GM21737 (cell line): ENCODE results near the gene NAV2.
"Not testable (repeated sequence)": the region's sequence is repeated elsewhere in the genome, so short reads cannot be mapped to it uniquely, and the experiment has no call there.

Source experiments
- ATAC-seq: cut with Tn5 transposase; IDR thresholded peaks from one replicate; pipeline ENCODE4 v1.9.1; 2021; ENCODE audit warnings: mild to moderate bottlenecking, moderate library complexity; ENCODE audit not compliant: unreplicated experiment

Gene NAV2

GRCh38 chr11:19917069-19917468 lies 204.4 kb downstream of the NAV2 start:
- ATAC-seq, result no peak

DNA sequence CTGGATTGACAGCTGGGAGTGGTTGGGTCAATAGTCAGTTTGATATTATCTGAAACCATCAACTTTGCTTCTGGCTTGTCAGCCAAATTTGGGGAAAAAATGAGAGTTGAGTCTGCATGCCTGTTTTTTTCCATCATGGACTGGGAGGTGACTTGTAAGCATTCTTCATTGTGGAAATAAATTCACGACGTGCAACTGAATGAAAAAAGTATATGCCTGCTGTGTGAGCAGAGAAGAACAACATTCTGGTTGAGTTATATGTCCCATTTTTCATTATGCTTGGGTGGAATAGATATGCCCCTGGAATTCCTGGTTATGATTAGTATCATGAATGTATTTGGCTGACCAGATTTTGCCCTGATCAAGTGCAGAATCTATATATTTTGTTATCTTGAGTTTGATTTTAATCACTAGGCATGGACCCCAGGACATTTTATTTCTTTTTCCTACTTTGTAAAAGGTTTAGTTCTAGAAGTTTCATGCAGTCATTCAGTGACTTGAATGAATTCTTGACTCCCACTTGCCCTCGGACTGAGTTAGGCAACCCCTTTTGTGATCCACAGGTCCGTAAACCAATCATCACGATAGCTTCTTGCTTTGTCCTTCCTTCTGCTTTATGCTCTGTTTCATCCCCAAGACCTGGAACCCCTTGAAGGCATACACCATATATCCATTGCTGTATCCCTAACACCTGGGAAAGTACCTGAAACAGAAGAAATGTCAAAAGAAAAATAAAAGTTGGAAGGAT lies 205.8 kb downstream of the NAV2 start:
- no peak for ATAC-seq

- no peak for ATAC-seq
Measured at GRCh38 chr11:19919050-19919561, 206.5 kb downstream of the NAV2 start.

DNA sequence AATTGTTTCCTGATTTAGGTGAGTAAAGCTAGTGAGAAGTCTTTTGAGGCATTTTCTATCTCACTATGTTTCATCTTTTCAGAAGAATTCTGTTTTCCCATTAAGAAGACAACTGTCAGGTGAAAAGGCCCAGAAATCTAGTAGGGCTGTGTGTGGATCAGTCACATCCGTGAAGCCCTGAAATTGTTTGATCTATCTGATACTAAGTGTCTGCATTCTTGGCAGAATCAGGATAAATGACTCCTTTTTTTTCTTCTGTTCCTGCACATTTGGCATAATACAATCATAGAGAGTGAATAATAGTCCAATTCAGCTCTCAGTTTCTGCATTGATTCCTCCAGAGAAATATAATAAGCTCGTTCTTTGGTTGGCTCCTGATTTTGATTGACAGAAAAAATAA lies 208.3 kb downstream of the NAV2 start:
- no peak for ATAC-seq

- ATAC-seq, result no peak
Measured at GRCh38 chr11:19921976-19922688, 209.5 kb downstream of the NAV2 start.

GRCh38 chr11:19922689-19923035 lies 210.0 kb downstream of the NAV2 start:
- ATAC-seq, result no peak

GRCh38 chr11:19923626-19924025 lies 211.0 kb downstream of the NAV2 start:
- ATAC-seq, result no peak

DNA sequence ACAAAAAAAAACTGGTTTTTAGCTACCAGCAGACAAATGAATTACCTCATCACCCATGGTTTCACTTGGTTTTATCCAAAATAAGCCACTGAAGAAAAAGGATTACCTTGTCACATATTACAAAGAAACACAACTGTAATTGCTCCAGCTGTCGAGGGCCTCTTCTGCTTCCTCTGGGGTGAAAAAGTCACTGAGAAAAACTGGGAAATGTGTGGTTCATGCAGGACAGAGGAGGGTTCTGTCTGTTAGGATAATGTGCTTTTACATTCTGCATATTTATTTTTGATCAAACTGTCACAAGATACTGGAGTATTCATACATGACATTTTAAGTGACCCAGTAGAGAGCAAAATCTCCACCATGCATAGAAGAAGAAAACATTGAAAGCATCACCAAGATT lies 211.7 kb downstream of the NAV2 start:
- ATAC-seq, result no peak

DNA sequence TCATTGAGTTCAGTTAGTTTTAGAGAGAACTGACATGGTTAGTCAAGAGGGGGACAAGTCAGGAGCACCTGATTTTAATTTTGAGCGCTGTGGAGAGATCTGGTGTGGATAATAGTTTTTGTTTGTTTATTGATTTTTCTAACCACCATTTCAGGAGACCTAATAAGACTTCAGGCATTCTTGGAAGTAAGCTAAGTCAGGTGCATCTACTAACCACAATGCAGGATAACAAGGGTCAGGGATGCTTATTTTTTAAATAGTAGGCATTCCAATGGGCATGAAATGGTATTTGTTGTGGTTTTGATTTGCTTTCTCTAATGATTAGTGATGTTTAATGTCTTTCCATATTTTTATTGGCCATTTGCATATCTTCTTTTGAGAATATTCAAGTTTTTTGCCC lies 212.1 kb downstream of the NAV2 start:
- no peak for ATAC-seq

- not testable (repeated sequence) for ATAC-seq
Measured at GRCh38 chr11:19927403-19927802, 214.8 kb downstream of the NAV2 start.

DNA sequence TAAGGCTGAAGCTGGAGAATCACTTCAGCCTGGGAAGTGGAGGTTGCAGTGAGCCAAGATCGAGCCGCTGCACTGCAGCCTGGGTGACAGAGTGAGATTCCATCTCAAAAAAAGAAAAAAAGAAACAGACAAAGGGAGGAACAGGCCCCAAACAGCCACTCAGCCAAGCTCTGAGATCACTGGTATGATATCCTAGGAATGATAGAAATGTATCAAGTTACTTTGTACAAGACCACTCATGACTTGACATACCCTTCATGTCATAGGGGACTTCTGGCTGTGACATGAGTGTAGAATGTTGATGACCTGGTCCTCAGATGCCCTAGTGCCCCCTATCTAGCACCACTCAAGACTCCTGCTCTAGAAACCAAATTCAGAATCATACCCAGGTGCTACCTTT lies 216.5 kb downstream of the NAV2 start:
- ATAC-seq, result no peak

DNA sequence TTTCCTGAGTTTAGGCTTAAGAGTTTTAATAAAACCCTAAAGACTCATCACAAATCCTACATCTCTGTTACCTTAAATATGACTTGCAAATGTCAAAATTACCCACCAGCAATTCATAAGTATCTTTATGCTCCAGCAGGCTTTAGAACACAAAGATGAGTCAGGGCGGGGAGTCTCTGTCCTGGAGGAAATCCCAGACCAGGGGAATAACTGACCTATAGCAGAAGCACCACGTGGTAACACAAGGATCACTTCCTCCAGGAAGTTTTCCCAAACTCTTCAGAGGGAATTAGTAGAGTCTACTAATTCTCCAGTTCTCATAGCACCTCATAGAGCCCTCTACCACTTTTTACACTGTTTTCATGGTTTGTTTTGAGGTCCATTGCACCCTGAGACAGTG lies 217.0 kb downstream of the NAV2 start:
- no peak for ATAC-seq

DNA sequence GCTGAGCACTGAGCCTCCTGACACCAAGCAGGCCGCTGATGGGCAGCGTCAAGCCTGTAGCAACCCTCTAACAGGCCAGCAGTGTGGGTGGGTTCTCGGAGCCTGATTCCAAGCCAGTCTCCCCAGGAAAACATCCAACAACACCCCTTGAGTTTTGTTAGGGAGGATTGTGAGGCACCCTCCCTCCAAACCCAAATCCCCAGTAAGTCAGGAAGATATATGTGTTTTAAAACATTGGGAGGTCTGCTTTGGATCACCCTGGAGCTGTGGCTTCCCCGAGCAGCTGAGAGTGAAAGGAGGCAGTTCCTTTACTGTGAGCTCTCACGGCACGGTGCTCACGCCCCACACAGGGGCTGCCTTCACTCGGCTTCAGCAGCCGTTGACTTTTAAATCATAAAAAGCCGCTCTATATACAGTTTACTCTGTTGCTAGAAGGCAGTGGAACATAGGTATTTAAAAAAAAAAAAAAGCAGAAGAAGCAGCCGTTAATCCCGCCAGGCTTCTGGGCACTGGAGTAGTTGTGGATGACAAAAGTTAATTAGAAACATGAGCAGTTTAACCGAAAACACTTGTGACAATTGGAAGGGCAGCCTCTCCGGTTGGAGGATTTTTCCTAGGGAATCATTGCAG lies 218.6 kb downstream of the NAV2 start:
- ATAC-seq, result no peak

GRCh38 chr11:19931771-19932369 lies 219.2 kb downstream of the NAV2 start:
- no peak for ATAC-seq

DNA sequence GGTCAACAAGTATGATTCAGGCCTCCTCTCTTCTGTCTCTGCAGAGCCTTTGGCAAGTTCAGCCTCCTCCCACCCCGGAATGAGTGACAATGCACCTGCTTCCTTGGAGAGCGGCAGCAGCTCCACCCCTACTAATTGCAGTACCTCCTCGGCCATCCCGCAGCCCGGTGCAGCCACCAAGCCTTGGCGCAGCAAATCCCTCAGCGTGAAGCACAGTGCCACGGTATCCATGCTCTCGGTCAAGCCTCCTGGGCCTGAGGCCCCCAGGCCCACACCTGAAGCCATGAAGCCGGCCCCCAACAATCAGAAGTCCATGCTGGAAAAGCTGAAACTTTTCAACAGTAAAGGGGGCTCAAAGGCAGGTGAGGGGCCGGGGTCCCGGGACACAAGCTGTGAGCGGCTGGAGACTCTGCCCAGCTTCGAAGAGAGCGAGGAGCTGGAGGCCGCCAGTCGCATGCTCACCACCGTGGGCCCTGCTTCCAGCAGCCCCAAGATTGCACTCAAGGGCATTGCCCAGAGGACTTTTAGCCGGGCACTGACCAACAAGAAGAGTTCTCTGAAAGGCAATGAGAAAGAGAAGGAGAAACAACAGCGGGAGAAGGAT lies 220.6 kb downstream of the NAV2 start:
- ATAC-seq, result no peak

GRCh38 chr11:19933801-19934488 lies 221.3 kb downstream of the NAV2 start:
- ATAC-seq, result no peak

DNA sequence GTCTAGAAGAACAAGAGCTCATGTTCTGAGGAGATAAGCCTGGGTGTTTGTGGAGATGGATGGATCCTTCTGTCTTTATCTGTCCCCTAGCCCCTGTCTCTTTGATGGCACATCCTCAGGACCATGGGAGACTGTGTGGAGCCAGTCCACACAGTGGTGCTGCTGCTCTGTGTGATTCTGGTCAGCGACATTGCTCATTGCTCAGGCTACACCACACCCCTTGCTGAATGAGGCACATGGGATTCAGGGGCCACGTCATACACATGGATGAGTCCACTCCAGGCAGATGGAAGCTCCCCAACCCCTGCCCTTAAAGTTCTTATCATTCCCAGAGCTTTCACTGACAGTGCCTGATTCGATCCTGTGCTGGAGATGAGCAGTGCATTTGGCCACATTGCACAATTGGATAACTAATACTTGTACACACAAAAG lies 222.2 kb downstream of the NAV2 start:
- no peak for ATAC-seq

DNA sequence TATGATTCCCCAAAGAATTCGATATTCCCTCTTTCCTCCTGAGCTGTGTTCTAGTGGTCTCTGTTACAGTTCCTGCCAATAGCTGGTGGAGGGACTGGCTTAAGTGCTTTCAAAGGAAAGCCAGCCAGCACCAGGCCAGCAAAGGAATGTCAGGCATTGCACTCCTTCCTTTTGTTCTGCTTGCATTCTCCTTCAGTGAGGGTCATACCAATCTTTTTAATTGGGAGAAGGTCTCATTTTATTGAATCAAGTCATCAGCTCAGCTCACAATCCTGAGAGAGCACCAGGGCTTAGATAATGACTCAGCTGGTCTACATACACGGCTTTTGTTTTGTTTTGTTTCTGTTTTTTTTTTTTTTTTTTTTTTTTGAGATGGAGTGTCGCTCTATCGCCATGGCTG lies 222.9 kb downstream of the NAV2 start:
- ATAC-seq, result no peak

- no peak for ATAC-seq
Measured at GRCh38 chr11:19936461-19936860, 223.8 kb downstream of the NAV2 start.

- no peak for ATAC-seq
Measured at GRCh38 chr11:19938169-19938856, 225.7 kb downstream of the NAV2 start.
